Epithelial cell of proximal tubule (primary cell): Measurements from ENCODE around the gene LRRC8E. TPM values are rescaled to one million over a fixed set of nuclear protein-coding genes. Genes with fewer than 3 reads are reported as not detected.
A peak's percentile ranks its signal among the peaks of the same experiment; 100 is the strongest.

Experiments
- DNase-seq: peaks from one replicate; pipeline ENCODE4 v3.0.0-alpha.2; 2011; ENCODE audit warnings: low read depth
- H3K4me3 ChIP-seq: 2 replicates; pipeline ENCODE4 v1.5.1; 2011; ENCODE audit warnings: low read depth, mild to moderate bottlenecking, low read length
- CTCF ChIP-seq: conservative IDR thresholded peaks from 2 replicates; pipeline ENCODE4 v1.5.1; 2012; ENCODE audit warnings: low read depth, mild to moderate bottlenecking, low read length
- total RNA-seq: library from RNA; depleted of rRNA; stranded (reverse); fragments of >200 nt; gene quantifications from 2 replicates; pipeline ENCODE4 v1.2.3, GENCODE V29; 2015

The LRRC8E gene
- total RNA-seq, 1 donor from 2014 or later, result 11.9 TPM

GRCh38 chr19:7940841-7941240 lies 52.5 kb downstream of the LRRC8E start:
- no peak for DNase-seq
- no peak overlapping the region for H3K4me3 ChIP-seq
- TF ChIP-seq CTCF, result no peak

- peak overlapping the region; percentile 93 for H3K4me3 ChIP-seq
- DNase-seq, result no peak
- no peak for TF ChIP-seq CTCF
These were observed 53.7 kb downstream of the LRRC8E start for GRCh38 chr19:7941895-7942596.

GRCh38 chr19:7942981-7943443 lies 54.7 kb downstream of the LRRC8E start:
- DNase-seq, result no peak
- no peak for TF ChIP-seq CTCF
- H3K4me3 ChIP-seq, result peak overlapping the region; percentile 93

GRCh38 chr19:7943444-7944176 lies 55.3 kb downstream of the LRRC8E start, which contains the start of gene TIMM44:
TSS of gene TIMM44 (minus strand) at chr19:7943666. CDS start at chr19:7943651, 15 bp downstream.
- peak; percentile 91 for DNase-seq
- no peak for TF ChIP-seq CTCF
- H3K4me3 ChIP-seq, result peak within 1 kb of the TSS; percentile 93

GRCh38 chr19:7944177-7944761 lies 56.0 kb downstream of the LRRC8E start:
- DNase-seq, result no peak
- TF ChIP-seq CTCF, result peak; percentile 90

GRCh38 chr19:7947939-7948338 lies 59.6 kb downstream of the LRRC8E start:
- DNase-seq, result no peak
- no peak overlapping the region for H3K4me3 ChIP-seq
- no peak for TF ChIP-seq CTCF

More at GRCh38 chr19:7944177-7944761, 56.0 kb downstream of the LRRC8E start:
- H3K4me3 ChIP-seq, result peak overlapping the region; percentile 93

Other genes with a start within 250 kb of the LRRC8E start
- gene RETN, start 219.5 kb upstream of the LRRC8E start, total RNA-seq, result not detected in 2 replicates
- gene MCEMP1, start 211.4 kb upstream of the LRRC8E start, total RNA-seq, result not detected in 2 replicates
- 110 and 158 TPM in 2 replicates for gene TRAPPC5, start 207.7 kb upstream of the LRRC8E start, total RNA-seq
- not detected in 2 replicates for gene FCER2, start 186.4 kb upstream of the LRRC8E start, total RNA-seq
- gene CLEC4G, start 156.4 kb upstream of the LRRC8E start, total RNA-seq, result not detected in 2 replicates
- 0.12 TPM in 1 of 2 replicates, not detected in the other for gene CD209, start 141.0 kb upstream of the LRRC8E start, total RNA-seq
- not detected in 2 replicates for gene CLEC4M, start 125.3 kb upstream of the LRRC8E start, total RNA-seq
- 6.1 and 9.3 TPM in 2 replicates for gene EVI5L, start 58.3 kb upstream of the LRRC8E start, total RNA-seq
- gene PRR36, start 14.1 kb upstream of the LRRC8E start, total RNA-seq, result 0.72 and 0.81 TPM in 2 replicates
- gene MAP2K7, start 15.4 kb downstream of the LRRC8E start, total RNA-seq, result 7.6 and 14.6 TPM in 2 replicates
- gene TGFBR3L, start 26.3 kb downstream of the LRRC8E start, total RNA-seq, result 1.6 and 16.8 TPM in 2 replicates
- gene SNAPC2, start 31.8 kb downstream of the LRRC8E start, total RNA-seq, result 29.1 and 34.2 TPM in 2 replicates
- 12.4 and 42.8 TPM in 2 replicates for gene CTXN1, start 37.6 kb downstream of the LRRC8E start, total RNA-seq
- 39.0 and 108 TPM in 2 replicates for gene TIMM44, start 55.2 kb downstream of the LRRC8E start, total RNA-seq
- 28.6 and 69.6 TPM in 2 replicates for gene ELAVL1, start 117.1 kb downstream of the LRRC8E start, total RNA-seq
- not detected in 2 replicates for gene CCL25, start 164.2 kb downstream of the LRRC8E start, total RNA-seq